GM19467 (cell line): Measurements from ENCODE around the gene EFEMP1.
"Not testable (repeated sequence)": the region's sequence is repeated elsewhere in the genome, so short reads cannot be mapped to it uniquely, and the experiment has no call there.

Source experiments
- ATAC-seq: cut with Tn5 transposase; IDR thresholded peaks from one replicate; pipeline ENCODE4 v1.9.1; 2021; ENCODE audit warnings: mild to moderate bottlenecking, moderate library complexity; ENCODE audit not compliant: unreplicated experiment

Gene EFEMP1

GRCh38 chr2:55837073-55837472, 86.5 kb downstream of the EFEMP1 start:
- no peak for ATAC-seq

- not testable (repeated sequence) for ATAC-seq
These were observed 91.7 kb downstream of the EFEMP1 start for GRCh38 chr2:55831671-55832410.

GRCh38 chr2:55827855-55828254, 95.7 kb downstream of the EFEMP1 start:
- ATAC-seq, result no peak

GRCh38 chr2:55827428-55827827, 96.2 kb downstream of the EFEMP1 start:
- ATAC-seq, result not testable (repeated sequence)

GRCh38 chr2:55826246-55826645, 97.3 kb downstream of the EFEMP1 start:
- no peak for ATAC-seq

GRCh38 chr2:55824551-55825096, 99.0 kb downstream of the EFEMP1 start:
- ATAC-seq, result no peak
